ENCODE results near the gene FHDC1. TPM values are rescaled to one million over a fixed set of nuclear protein-coding genes. Genes with fewer than 3 reads are reported as not detected.

Gene FHDC1
- total and polyA plus RNA-seq, 10 of the 15 experiments (the other 5 are each of a cell fraction or from before 2014, with no cell fraction given): 0.04 to 0.12 (median 0.06) TPM; not detected in 3

DNA sequence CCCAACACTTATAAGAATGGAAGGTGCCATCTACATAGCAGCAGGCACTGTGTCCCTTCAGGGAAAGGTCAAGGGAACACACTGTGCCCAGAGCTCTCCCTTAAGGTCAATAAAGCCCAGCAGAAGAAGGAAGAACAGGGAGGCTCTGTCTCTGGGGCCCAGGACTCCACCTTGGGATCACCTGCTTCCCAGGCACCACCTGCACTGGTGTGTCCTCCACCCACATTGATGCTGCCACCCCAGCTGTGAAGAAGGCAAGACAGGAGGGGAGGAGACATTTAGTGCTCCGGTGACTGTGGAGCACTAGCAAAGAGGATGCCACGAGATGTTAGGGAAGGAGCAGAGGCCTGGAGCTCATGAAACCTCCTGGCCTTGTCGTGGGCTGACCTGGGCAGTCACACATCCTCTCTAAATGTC, 53.4 kb downstream of the FHDC1 start (continued):
- TF ChIP-seq EGR1 (IDR thresholded peaks at IDR 0.05; ENCODE audit: borderline replicate concordance in 1 of 2, low read depth in 2 of 2, low read length in 2 of 2) (no peak), TARDBP (IDR thresholded peaks at IDR 0.05; ENCODE audit: borderline replicate concordance) (no peak), E2F4 (IDR thresholded peaks at IDR 0.05; ENCODE audit: low read depth, low read length) (no peak), STAT3 (IDR thresholded peaks at IDR 0.05; ENCODE audit: low read depth, low read length) (no peak)

- POLR2A ChIA-PET: no interaction called here
- no peak for FAIRE-seq
- H4K20me1 ChIP-seq (ENCODE audit: control insufficient read depth, insufficient read depth): no peaks in the 10 kb centered on the region
- H3K27ac ChIP-seq (ENCODE audit: control insufficient read depth, insufficient read depth): no peak overlapping the region
- H3K4me2 ChIP-seq (ENCODE audit: control insufficient read depth, insufficient read depth): no peak overlapping the region
- no peaks in the 10 kb centered on the region for H3K4me1 ChIP-seq (ENCODE audit: control insufficient read depth, insufficient read depth, low read length)
- H3K9ac ChIP-seq (ENCODE audit: control insufficient read depth, insufficient read depth, low read length): no peak overlapping the region
- H3K27me3 ChIP-seq (replicated peaks in 1 of 2; ENCODE audit: control insufficient read depth in 2 of 2, insufficient read depth in 2 of 2, low read length in 1 of 2): no peaks in the 10 kb centered on the region; a peak in 1 of 4 replicates
- SMC1A ChIA-PET (ENCODE audit: uncharacterized antibody, unreplicated experiment): interaction anchor here (0.5 to 1.3 kb wide), 4 partner anchors 8 to 158 kb away, joined by 3 to 4 read pairs (median 3); no protein-coding TSS in a partner anchor
- intact Hi-C loops (cut with micrococcal nuclease; ENCODE audit: unreplicated experiment): no loop called here
- H2AFZ ChIP-seq (ENCODE audit: control insufficient read depth, low read depth, low read length): no peak overlapping the region
- no peaks in the 10 kb centered on the region for H3K79me2 ChIP-seq (ENCODE audit: control insufficient read depth, insufficient read depth, low read length)
- no peak overlapping the region for H3K4me3 ChIP-seq
- 63% methylated on average over 8 of the region's 8 CpGs for WGBS (ENCODE audit: insufficient coverage, insufficient replicate concordance, low lambda C conversion rate, missing lambda C conversion rate)
- no peak for DNase-seq (ENCODE audit: low read depth, low spot score)
- RAD21 ChIA-PET (ENCODE audit: unreplicated experiment): no interaction called here
- no peaks in the 10 kb centered on the region for H3K36me3 ChIP-seq (ENCODE audit: control insufficient read depth in 2 of 2, insufficient read depth in 2 of 2, low read length in 1 of 2)
- BruUV-seq (replicated peaks): no TSS peak
- ATAC-seq: no peak
- H3K9me3 ChIP-seq (replicated peaks; ENCODE audit: control insufficient read depth, insufficient read depth, low read length): no peaks in the 10 kb centered on the region
- in situ Hi-C loops (cut with MboI): no loop called here
- CTCF ChIA-PET: no interaction called here
- TF ChIP-seq IKZF1 (conservative IDR thresholded peaks at IDR 0.05) (no peak), IKZF2 (IDR thresholded peaks at IDR 0.05) (no peak), RELB (IDR thresholded peaks at IDR 0.05; ENCODE audit: low read depth) (no peak), BMI1 (IDR thresholded peaks at IDR 0.05; ENCODE audit: borderline replicate concordance) (no peak), FOS (IDR thresholded peaks at IDR 0.05; ENCODE audit: borderline replicate concordance, extremely low read depth, insufficient read length) (no peak), ATF7 (IDR thresholded peaks at IDR 0.05; ENCODE audit: low read depth) (no peak), BRCA1 (IDR thresholded peaks at IDR 0.05; ENCODE audit: low read depth, low read length) (no peak), RFX5 (IDR thresholded peaks at IDR 0.05; ENCODE audit: low read depth, low read length) (no peak), ZNF274 (IDR thresholded peaks at IDR 0.05; ENCODE audit: insufficient read depth, insufficient read length) (no peak), CHD2 (IDR thresholded peaks at IDR 0.05; ENCODE audit: borderline replicate concordance, low read depth, low read length) (no peak), POU2F2 (IDR thresholded peaks at IDR 0.05; ENCODE audit: borderline replicate concordance, low read depth, low read length) (no peak), BHLHE40 (IDR thresholded peaks at IDR 0.05; ENCODE audit: borderline replicate concordance in 1 of 2, low read depth in 2 of 2, low read length in 1 of 2) (no peak)
- TF ChIP-seq, protein P1, sequence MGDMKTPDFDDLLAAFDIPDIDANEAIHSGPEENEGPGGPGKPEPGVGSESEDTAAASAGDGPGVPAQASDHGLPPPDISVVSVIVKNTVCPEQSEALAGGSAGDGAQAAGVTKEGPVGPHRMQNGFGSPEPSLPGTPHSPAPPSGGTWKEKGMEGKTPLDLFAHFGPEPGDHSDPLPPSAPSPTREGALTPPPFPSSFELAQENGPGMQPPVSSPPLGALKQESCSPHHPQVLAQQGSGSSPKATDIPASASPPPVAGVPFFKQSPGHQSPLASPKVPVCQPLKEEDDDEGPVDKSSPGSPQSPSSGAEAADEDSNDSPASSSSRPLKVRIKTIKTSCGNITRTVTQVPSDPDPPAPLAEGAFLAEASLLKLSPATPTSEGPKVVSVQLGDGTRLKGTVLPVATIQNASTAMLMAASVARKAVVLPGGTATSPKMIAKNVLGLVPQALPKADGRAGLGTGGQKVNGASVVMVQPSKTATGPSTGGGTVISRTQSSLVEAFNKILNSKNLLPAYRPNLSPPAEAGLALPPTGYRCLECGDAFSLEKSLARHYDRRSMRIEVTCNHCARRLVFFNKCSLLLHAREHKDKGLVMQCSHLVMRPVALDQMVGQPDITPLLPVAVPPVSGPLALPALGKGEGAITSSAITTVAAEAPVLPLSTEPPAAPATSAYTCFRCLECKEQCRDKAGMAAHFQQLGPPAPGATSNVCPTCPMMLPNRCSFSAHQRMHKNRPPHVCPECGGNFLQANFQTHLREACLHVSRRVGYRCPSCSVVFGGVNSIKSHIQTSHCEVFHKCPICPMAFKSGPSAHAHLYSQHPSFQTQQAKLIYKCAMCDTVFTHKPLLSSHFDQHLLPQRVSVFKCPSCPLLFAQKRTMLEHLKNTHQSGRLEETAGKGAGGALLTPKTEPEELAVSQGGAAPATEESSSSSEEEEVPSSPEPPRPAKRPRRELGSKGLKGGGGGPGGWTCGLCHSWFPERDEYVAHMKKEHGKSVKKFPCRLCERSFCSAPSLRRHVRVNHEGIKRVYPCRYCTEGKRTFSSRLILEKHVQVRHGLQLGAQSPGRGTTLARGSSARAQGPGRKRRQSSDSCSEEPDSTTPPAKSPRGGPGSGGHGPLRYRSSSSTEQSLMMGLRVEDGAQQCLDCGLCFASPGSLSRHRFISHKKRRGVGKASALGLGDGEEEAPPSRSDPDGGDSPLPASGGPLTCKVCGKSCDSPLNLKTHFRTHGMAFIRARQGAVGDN (IDR thresholded peaks at IDR 0.05): no peak
Measured at GRCh38 chr4:152990471-152991131, 54.5 kb downstream of the FHDC1 start.
